Erythroblast (primary cell): ENCODE data around the gene AMIGO1.

Experiments
- GATA1 ChIP-seq: IDR thresholded peaks from 2 replicates; pipeline ENCODE4 v1.6.1; 2011; ENCODE audit warnings: low read depth, mild to moderate bottlenecking, control low read depth, low read length, moderate library complexity
- POLR2A ChIP-seq: IDR thresholded peaks from 2 replicates; pipeline ENCODE4 v1.6.1; 2011; ENCODE audit warnings: mild to moderate bottlenecking, low read length

GRCh38 chr1:109532365-109533136 lies 23.0 kb upstream of the AMIGO1 start:
- no peak for TF ChIP-seq POLR2A
- no peak for TF ChIP-seq GATA1
